ENCODE results near the gene LAMA1.

DNA sequence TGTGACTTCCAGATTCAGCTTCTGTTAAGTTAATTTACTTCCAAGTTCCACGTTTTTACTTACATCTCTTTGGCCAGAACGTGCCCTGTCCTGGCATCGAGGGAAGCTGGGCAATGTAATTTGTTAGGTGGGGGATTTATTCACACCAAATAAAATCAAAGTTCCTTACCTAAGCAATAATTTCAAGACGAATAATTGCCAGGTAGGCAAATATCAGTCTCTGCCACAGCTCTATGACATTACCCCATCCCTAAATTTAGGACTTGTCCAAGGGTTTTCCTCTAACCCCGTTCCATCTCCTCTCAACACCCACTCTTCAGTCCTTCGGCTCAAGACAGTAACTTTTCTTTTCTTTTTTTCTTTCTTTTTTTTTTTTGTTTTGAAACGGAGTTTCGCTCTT lies 38.3 kb upstream of the LAMA1 start:
- no peak for TF ChIP-seq POLR2A (IDR thresholded peaks at IDR 0.05)
- no peak for TF ChIP-seq POLR2AphosphoS5 (IDR thresholded peaks at IDR 0.05)
